ENCODE results near the gene ADRB1. TPM values are rescaled to one million over a fixed set of nuclear protein-coding genes. Genes with fewer than 3 reads are reported as not detected.

ADRB1 gene
- total and polyA plus RNA-seq, 2 of the 13 experiments (the other 11 are each of a cell fraction or from before 2014, with no cell fraction given): 0.07 TPM; not detected in 1

DNA sequence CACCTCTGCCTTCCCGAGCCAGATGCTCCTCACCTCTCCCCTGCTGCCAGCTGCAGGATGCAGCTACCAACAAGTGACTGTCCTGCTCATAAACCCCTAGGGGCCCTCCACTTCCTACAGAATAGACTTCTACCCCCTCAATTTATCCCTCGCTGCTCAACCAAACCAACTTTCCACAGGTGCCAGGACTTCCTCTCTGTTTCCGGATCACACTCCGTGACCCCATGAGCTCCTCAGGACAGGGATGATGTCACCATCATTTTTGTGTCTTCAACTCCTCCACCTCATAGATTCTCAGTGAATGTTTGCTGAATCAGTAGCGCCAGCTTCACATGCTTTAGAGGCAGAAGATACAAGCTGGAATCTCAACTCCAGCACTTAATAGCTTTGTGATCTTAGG is 25.8 kb upstream of the ADRB1 start:
- Histone ChIP-seq H3K27me3 (ENCODE audit: control insufficient read depth in 1 of 2, insufficient read depth in 2 of 2, low read length in 2 of 2) (0 out of 5 replicates have a peak, but pooled peaks cover 0 to 3% of the 10 kb centered on the region in 2 experiments), H3K4me3 (replicated peaks in 1 of 3; ENCODE audit: insufficient read depth in 1 of 3, low read depth in 2 of 3, low read length in 3 of 3) (no peak overlapping the region), H3K27ac (ENCODE audit: extremely low read length, insufficient read depth, low read length) (no peak overlapping the region), H3K4me1 (ENCODE audit: insufficient read depth, low read length) (no peaks in the 10 kb centered on the region), H3K9me3 (ENCODE audit: low read length) (no peaks in the 10 kb centered on the region), H3K4me2 (ENCODE audit: low read depth, low read length) (no peak overlapping the region), H4K20me1 (ENCODE audit: insufficient read depth, low read length) (no peaks in the 10 kb centered on the region), H3K79me2 (ENCODE audit: insufficient read depth, low read length) (no peaks in the 10 kb centered on the region), H3K9ac (ENCODE audit: insufficient read depth, low read depth, low read length) (no peak overlapping the region), H2AFZ (ENCODE audit: low read length) (no peak overlapping the region), H3K36me3 (replicated peaks in 1 of 2; ENCODE audit: control insufficient read depth in 1 of 2, insufficient read depth in 2 of 2, low read length in 2 of 2) (no peaks in the 10 kb centered on the region)
- ChIA-PET POLR2A (no interaction called here), CTCF (ENCODE audit: low intra/inter-chr PET ratio, low total read pairs) (no interaction called here)
- WGBS (ENCODE audit: low lambda C conversion rate): 23% methylated on average over 5 of the region's 5 CpGs
- in situ Hi-C loops (cut with HindIII; ENCODE audit: extremely low pct_ligation_motif_present, low pct_unique_long_range_greater_than_20kb) (no loop called here), intact Hi-C loops (cut with micrococcal nuclease; ENCODE audit: unreplicated experiment) (no loop called here)
- DNase-seq (ENCODE audit: low spot score) (no peak), ATAC-seq (no peak), FAIRE-seq (no peak)
- peak; percentile 50 for TF ChIP-seq ATF7 (IDR thresholded peaks at IDR 0.05)
- no peak for TF ChIP-seq ATF7 (CRISPR knock-in tag; IDR thresholded peaks at IDR 0.05)
- no peak for TF ChIP-seq DPF2 (CRISPR knock-in tag; IDR thresholded peaks at IDR 0.05; ENCODE audit: borderline replicate concordance, low read depth)
- no TSS peak for BruUV-seq (replicated peaks)

DNA sequence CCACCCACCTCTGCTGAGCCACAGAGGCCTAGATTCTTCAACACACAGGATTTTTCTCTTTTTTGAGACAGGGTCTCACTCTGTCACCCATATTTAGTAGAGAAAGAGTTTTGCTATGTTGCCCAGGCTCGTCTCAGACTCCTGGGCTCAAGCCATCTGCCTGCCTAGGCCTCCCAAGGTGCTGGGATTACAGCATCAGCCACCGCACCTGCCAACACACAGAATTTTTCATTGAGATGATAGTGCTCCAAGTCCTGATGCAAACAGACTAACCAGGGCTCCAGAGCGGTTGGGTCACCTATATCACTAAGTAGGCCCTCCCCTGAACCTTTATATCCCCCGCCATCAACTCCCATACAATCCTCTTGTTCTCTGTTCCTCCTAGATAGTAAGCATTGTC is 24.4 kb upstream of the ADRB1 start:
- 25% methylated on average over 4 of the region's 4 CpGs for WGBS (ENCODE audit: low lambda C conversion rate)
- Histone ChIP-seq H2AFZ (ENCODE audit: low read length) (no peak overlapping the region), H3K79me2 (ENCODE audit: insufficient read depth, low read length) (no peaks in the 10 kb centered on the region), H3K4me2 (ENCODE audit: low read depth, low read length) (no peak overlapping the region), H3K27ac (ENCODE audit: extremely low read length, insufficient read depth, low read length) (no peak overlapping the region), H4K20me1 (ENCODE audit: insufficient read depth, low read length) (no peaks in the 10 kb centered on the region), H3K27me3 (ENCODE audit: control insufficient read depth in 1 of 2, insufficient read depth in 2 of 2, low read length in 2 of 2) (0 out of 5 replicates have a peak, but pooled peaks cover 0 to 3% of the 10 kb centered on the region in 2 experiments), H3K4me1 (ENCODE audit: insufficient read depth, low read length) (no peaks in the 10 kb centered on the region), H3K4me3 (replicated peaks in 1 of 3; ENCODE audit: insufficient read depth in 1 of 3, low read depth in 2 of 3, low read length in 3 of 3) (no peak overlapping the region), H3K36me3 (replicated peaks in 1 of 2; ENCODE audit: control insufficient read depth in 1 of 2, insufficient read depth in 2 of 2, low read length in 2 of 2) (no peaks in the 10 kb centered on the region), H3K9me3 (ENCODE audit: low read length) (no peaks in the 10 kb centered on the region), H3K9ac (ENCODE audit: insufficient read depth, low read depth, low read length) (no peak overlapping the region)
- no TSS peak for BruUV-seq (replicated peaks)
- DNase-seq (ENCODE audit: low spot score): no peak
- ChIA-PET POLR2A (no interaction called here), CTCF (ENCODE audit: low intra/inter-chr PET ratio, low total read pairs) (no interaction called here)
- no peak for FAIRE-seq
- TF ChIP-seq, protein P1, sequence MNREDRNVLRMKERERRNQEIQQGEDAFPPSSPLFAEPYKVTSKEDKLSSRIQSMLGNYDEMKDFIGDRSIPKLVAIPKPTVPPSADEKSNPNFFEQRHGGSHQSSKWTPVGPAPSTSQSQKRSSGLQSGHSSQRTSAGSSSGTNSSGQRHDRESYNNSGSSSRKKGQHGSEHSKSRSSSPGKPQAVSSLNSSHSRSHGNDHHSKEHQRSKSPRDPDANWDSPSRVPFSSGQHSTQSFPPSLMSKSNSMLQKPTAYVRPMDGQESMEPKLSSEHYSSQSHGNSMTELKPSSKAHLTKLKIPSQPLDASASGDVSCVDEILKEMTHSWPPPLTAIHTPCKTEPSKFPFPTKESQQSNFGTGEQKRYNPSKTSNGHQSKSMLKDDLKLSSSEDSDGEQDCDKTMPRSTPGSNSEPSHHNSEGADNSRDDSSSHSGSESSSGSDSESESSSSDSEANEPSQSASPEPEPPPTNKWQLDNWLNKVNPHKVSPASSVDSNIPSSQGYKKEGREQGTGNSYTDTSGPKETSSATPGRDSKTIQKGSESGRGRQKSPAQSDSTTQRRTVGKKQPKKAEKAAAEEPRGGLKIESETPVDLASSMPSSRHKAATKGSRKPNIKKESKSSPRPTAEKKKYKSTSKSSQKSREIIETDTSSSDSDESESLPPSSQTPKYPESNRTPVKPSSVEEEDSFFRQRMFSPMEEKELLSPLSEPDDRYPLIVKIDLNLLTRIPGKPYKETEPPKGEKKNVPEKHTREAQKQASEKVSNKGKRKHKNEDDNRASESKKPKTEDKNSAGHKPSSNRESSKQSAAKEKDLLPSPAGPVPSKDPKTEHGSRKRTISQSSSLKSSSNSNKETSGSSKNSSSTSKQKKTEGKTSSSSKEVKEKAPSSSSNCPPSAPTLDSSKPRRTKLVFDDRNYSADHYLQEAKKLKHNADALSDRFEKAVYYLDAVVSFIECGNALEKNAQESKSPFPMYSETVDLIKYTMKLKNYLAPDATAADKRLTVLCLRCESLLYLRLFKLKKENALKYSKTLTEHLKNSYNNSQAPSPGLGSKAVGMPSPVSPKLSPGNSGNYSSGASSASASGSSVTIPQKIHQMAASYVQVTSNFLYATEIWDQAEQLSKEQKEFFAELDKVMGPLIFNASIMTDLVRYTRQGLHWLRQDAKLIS (CRISPR knock-in tag; IDR thresholded peaks at IDR 0.05): no peak
- no peak for TF ChIP-seq ZNF547 (CRISPR knock-in tag; IDR thresholded peaks at IDR 0.05)
- TF ChIP-seq, protein P2, sequence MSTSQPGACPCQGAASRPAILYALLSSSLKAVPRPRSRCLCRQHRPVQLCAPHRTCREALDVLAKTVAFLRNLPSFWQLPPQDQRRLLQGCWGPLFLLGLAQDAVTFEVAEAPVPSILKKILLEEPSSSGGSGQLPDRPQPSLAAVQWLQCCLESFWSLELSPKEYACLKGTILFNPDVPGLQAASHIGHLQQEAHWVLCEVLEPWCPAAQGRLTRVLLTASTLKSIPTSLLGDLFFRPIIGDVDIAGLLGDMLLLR (CRISPR knock-in tag; IDR thresholded peaks at IDR 0.05): no peak
- no peak for TF ChIP-seq PRMT3 (CRISPR knock-in tag; IDR thresholded peaks at IDR 0.05; ENCODE audit: borderline replicate concordance, low read depth)
- ATAC-seq: no peak
- intact Hi-C loops (cut with micrococcal nuclease; ENCODE audit: unreplicated experiment) (no loop called here), in situ Hi-C loops (cut with HindIII; ENCODE audit: extremely low pct_ligation_motif_present, low pct_unique_long_range_greater_than_20kb) (no loop called here)

Data from HepG2 (cell line).